Tibial nerve (tissue), 4 donors: Measurements from ENCODE around the gene DUSP14. TPM values are rescaled to one million over a fixed set of nuclear protein-coding genes. Genes with fewer than 3 reads are reported as not detected.

Experiments
- DNase-seq, 2 donors: peaks; one replicate each; pipeline ENCODE4 v3.0.0-alpha.2; 2019; ENCODE audit warnings: low spot score in 2 of 2
- H3K27ac ChIP-seq, 4 donors: fragments of 200-600 bp; sonication (generic) in 3 of 4; one replicate each; pipeline ENCODE4 v1.5.1; 2017 to 2019; ENCODE audit warnings: mild to moderate bottlenecking in 1 of 4
- H3K27me3 ChIP-seq, 2 donors: fragments of 200-600 bp; sonication (generic) in 1 of 2; one replicate each; pipeline versions ENCODE4 v1.5.1 to v1.6.0; 2017 to 2019
- H3K36me3 ChIP-seq, 3 donors: fragments of 200-600 bp; sonication (generic); one replicate each; pipeline ENCODE4 v1.5.1; 2018 to 2019
- H3K4me1 ChIP-seq, 4 donors: fragments of 200-600 bp; sonication (generic) in 3 of 4; one replicate each; pipeline ENCODE4 v1.5.1; 2017 to 2019
- H3K4me3 ChIP-seq, 4 donors: fragments of 200-600 bp; sonication (generic) in 3 of 4; one replicate each; pipeline ENCODE4 v1.5.1; 2017 to 2019; ENCODE audit warnings: mild to moderate bottlenecking in 1 of 4, moderate library complexity in 1 of 4
- H3K9me3 ChIP-seq, 4 donors: fragments of 200-600 bp; sonication (generic) in 3 of 4; one replicate each; pipeline ENCODE4 v1.5.1; 2017 to 2019
- CTCF ChIP-seq, 5 experiments: fragments of 200-600 bp in 3 of 5; fragments of 450-650 bp in 2 of 5; sonication (generic) in 3 of 5; IDR thresholded peaks; one replicate each; pipeline ENCODE4 v1.5.1; 2016 to 2019; ENCODE audit warnings: antibody characterized with exemption in 5 of 5, mild to moderate bottlenecking in 3 of 5, moderate library complexity in 2 of 5
- EP300 ChIP-seq, 2 donors: sonication (generic); formaldehyde crosslinking; IDR thresholded peaks; one replicate each; pipeline ENCODE4 v1.6.1; 2017; ENCODE audit warnings: antibody characterized with exemption in 2 of 2, mild to moderate bottlenecking in 1 of 2
- POLR2A ChIP-seq, 2 donors: fragments of 450-650 bp; IDR thresholded peaks; one replicate each; pipeline ENCODE4 v1.6.1; 2017; ENCODE audit warnings: antibody characterized with exemption in 2 of 2, mild to moderate bottlenecking in 2 of 2, moderate library complexity in 2 of 2
- WGBS, 2 donors: methylation state at CpG; one replicate each; pipeline ENCODE4 v1.1.5; 2018; 5-methylcytosine and 5-hydroxymethylcytosine counted together
- total RNA-seq, 4 donors: library from RNA; depleted of rRNA; stranded (reverse); fragments of >200 nt; gene quantifications; one replicate each; pipeline ENCODE4 v1.1.0, GENCODE V29; 2016

The DUSP14 gene
- total RNA-seq, 4 donors from 2014 or later, result 14.7 to 27.8 (median 19.5) TPM

GRCh38 chr17:37558299-37558698, 68.6 kb downstream of the DUSP14 start:
- WGBS, 2 donors, result 67 to 77% methylated on average over 2 of the region's 2 CpGs
- Histone ChIP-seq H3K4me1 (no peaks in the 10 kb centered on the region), H3K36me3 (peaks cover 7 to 62% (median 7%) of the 10 kb centered on the region in 3 donors), H3K27ac (no peak overlapping the region), H3K27me3 (no peaks in the 10 kb centered on the region), H3K9me3 (no peaks in the 10 kb centered on the region), H3K4me3 (no peak overlapping the region)
- DNase-seq, result no peak
- no peak for TF ChIP-seq CTCF (IDR thresholded peaks at IDR 0.05)

GRCh38 chr17:37562016-37562745, 72.5 kb downstream of the DUSP14 start:
- Histone ChIP-seq H3K36me3 (peaks cover 3 to 68% (median 7%) of the 10 kb centered on the region in 3 donors), H3K27ac (no peak overlapping the region), H3K9me3 (no peaks in the 10 kb centered on the region), H3K4me1 (no peaks in the 10 kb centered on the region), H3K27me3 (no peaks in the 10 kb centered on the region), H3K4me3 (no peak overlapping the region)
- WGBS, 2 donors, result 92% methylated on average over 5 of the region's 5 CpGs
- no peak for DNase-seq
- no peak for TF ChIP-seq POLR2A (IDR thresholded peaks at IDR 0.05)
- TF ChIP-seq CTCF (IDR thresholded peaks at IDR 0.05), result no peak
- TF ChIP-seq EP300 (IDR thresholded peaks at IDR 0.05), result no peak

Other genes with a start within 250 kb of the DUSP14 start
- not detected for gene C17orf78, start 113.9 kb upstream of the DUSP14 start, total RNA-seq
- 10 to 100 TPM; 30.0 to 69.7 (median 49.9) TPM for gene ACACA, start 83.1 kb upstream of the DUSP14 start, total RNA-seq
- gene TADA2A, start 83.0 kb upstream of the DUSP14 start, total RNA-seq, result 10 to 100 TPM; 17.6 to 74.1 (median 23.5) TPM
- 10 to 100 TPM; 26.8 to 42.3 (median 31.1) TPM for gene SYNRG, start 119.5 kb downstream of the DUSP14 start, total RNA-seq
- 10 to 100 TPM; 12.4 to 26.1 (median 14.5) TPM for gene DDX52, start 153.6 kb downstream of the DUSP14 start, total RNA-seq